Common myeloid progenitor, CD34-positive (primary cell): Measurements from ENCODE around the gene JADE1.

Experiments
- CTCF ChIA-PET: fragments of 350-600 bp; sonication (Branson Sonifier 250); formaldehyde crosslinking; loops from one replicate; lab custom pipeline; 2021; ENCODE audit warnings: antibody characterized with exemption; lab: Charles Lee
- POLR2A ChIA-PET: fragments of 350-600 bp; sonication (Branson Sonifier 250); formaldehyde crosslinking; loops from one replicate; lab custom pipeline; 2021; ENCODE audit warnings: antibody characterized with exemption; lab: Charles Lee
- DNase-seq, 3 donors: peaks; one replicate each; pipeline versions ENCODE4 v3.0.0 to v3.0.0-alpha.2; 2013
- H3K27ac ChIP-seq, 2 experiments: 1 replicate in 1 of 2; 2 replicates in 1 of 2; pipeline ENCODE4 v1.7.0; 2013; ENCODE audit warnings: inconsistent platforms in 2 of 2, low read length in 2 of 2, mild to moderate bottlenecking in 2 of 2, low read depth in 1 of 2, moderate library complexity in 1 of 2; ENCODE audit not compliant: severe bottlenecking in 2 of 2, insufficient read depth in 1 of 2, poor library complexity in 1 of 2
- H3K27me3 ChIP-seq, 5 experiments: replicated peaks in 2 of 5; 1 replicate in 3 of 5; 2 replicates in 2 of 5; pipeline versions ENCODE4 v1.6.1 to v1.7.0; 2013; ENCODE audit warnings: low read length in 4 of 5, mild to moderate bottlenecking in 2 of 5, moderate library complexity in 2 of 5, inconsistent platforms in 1 of 5; ENCODE audit not compliant: insufficient read depth in 5 of 5, control insufficient read depth in 4 of 5
- H3K36me3 ChIP-seq, 4 experiments: 1 replicate in 2 of 4; 2 replicates in 2 of 4; pipeline versions ENCODE4 v1.6.1 to v1.7.0; 2013; ENCODE audit warnings: low read length in 3 of 4, control low read depth in 1 of 4, mild to moderate bottlenecking in 1 of 4; ENCODE audit not compliant: control insufficient read depth in 4 of 4, insufficient read depth in 4 of 4
- H3K4me1 ChIP-seq, 4 experiments: 1 replicate in 3 of 4; 2 replicates in 1 of 4; pipeline versions ENCODE4 v1.6.1 to v1.7.1; 2013; ENCODE audit warnings: low read length in 3 of 4, mild to moderate bottlenecking in 3 of 4, control low read depth in 1 of 4, inconsistent platforms in 1 of 4, moderate library complexity in 1 of 4; ENCODE audit not compliant: control insufficient read depth in 4 of 4, insufficient read depth in 4 of 4; ENCODE audit errors: control extremely low read depth in 1 of 4
- H3K4me3 ChIP-seq, 7 experiments: 1 replicate in 4 of 7; 2 replicates in 3 of 7; pipeline versions ENCODE4 v1.5.1 to v1.7.0; 2013; ENCODE audit warnings: mild to moderate bottlenecking in 7 of 7, low read length in 6 of 7, moderate library complexity in 6 of 7, inconsistent platforms in 2 of 7, low read depth in 2 of 7, control low read depth in 1 of 7; ENCODE audit not compliant: insufficient read depth in 4 of 7, control insufficient read depth in 1 of 7; ENCODE audit errors: extremely low read depth in 1 of 7
- H3K9me3 ChIP-seq, 5 experiments: 1 replicate in 4 of 5; 2 replicates in 1 of 5; pipeline versions ENCODE4 v1.6.1 to v1.7.1; 2013; ENCODE audit warnings: low read length in 4 of 5, mild to moderate bottlenecking in 2 of 5, inconsistent platforms in 1 of 5, low read depth in 1 of 5, moderate library complexity in 1 of 5; ENCODE audit not compliant: control insufficient read depth in 4 of 5, insufficient read depth in 2 of 5; ENCODE audit errors: control extremely low read depth in 1 of 5
- WGBS: methylation state at CpG from one replicate; pipeline ENCODE4 v1.1.5; 2013; ENCODE audit not compliant: insufficient coverage; 5-methylcytosine and 5-hydroxymethylcytosine counted together

JADE1 gene

GRCh38 chr4:128820671-128821070 lies 11.2 kb downstream of the JADE1 start:
- Histone ChIP-seq H3K4me1 (peaks cover 0 to 2% (median 0%) of the 10 kb centered on the region in 4 experiments), H3K36me3 (peaks cover 0 to 21% (median 3%) of the 10 kb centered on the region in 4 experiments), H3K27me3 (no peaks in the 10 kb centered on the region), H3K27ac (no peak overlapping the region), H3K4me3 (no peak overlapping the region), H3K9me3 (no peaks in the 10 kb centered on the region)
- 63% methylated on average over 1 of the region's 3 CpGs for WGBS
- no peak for DNase-seq
- CTCF ChIA-PET = interaction anchor here (1.1 kb wide), 1 partner anchor 19 kb away, joined by 3 read pairs; no protein-coding TSS in a partner anchor
- POLR2A ChIA-PET = no interaction called here

- POLR2A ChIA-PET = no interaction called here
- H3K36me3 ChIP-seq = peaks cover 0 to 22% (median 3%) of the 10 kb centered on the region in 4 experiments
- DNase-seq = no peak
- CTCF ChIA-PET = interaction anchor here (1.1 kb wide), 1 partner anchor 18 kb away, joined by 3 read pairs; no protein-coding TSS in a partner anchor
- H3K9me3 ChIP-seq = no peaks in the 10 kb centered on the region
- no peaks in the 10 kb centered on the region for H3K27me3 ChIP-seq
- WGBS = 96% methylated on average over 2 of the region's 2 CpGs
- peaks cover 0 to 5% (median 0%) of the 10 kb centered on the region in 4 experiments for H3K4me1 ChIP-seq
- H3K4me3 ChIP-seq = no peak overlapping the region
- no peak overlapping the region for H3K27ac ChIP-seq
Observed at GRCh38 chr4:128821151-128821550, 11.7 kb downstream of the JADE1 start.

GRCh38 chr4:128823025-128823661 lies 13.6 kb downstream of the JADE1 start:
- no peaks in the 10 kb centered on the region for H3K9me3 ChIP-seq
- no peak for DNase-seq
- peaks cover 0 to 13% (median 1%) of the 10 kb centered on the region in 4 experiments for H3K36me3 ChIP-seq
- no peaks in the 10 kb centered on the region for H3K27me3 ChIP-seq
- H3K4me1 ChIP-seq = peaks cover 0 to 10% (median 3%) of the 10 kb centered on the region in 4 experiments
- no CpG with 5 or more reads among the region's 1 CpG for WGBS
- no peak overlapping the region for H3K27ac ChIP-seq
- H3K4me3 ChIP-seq = no peak overlapping the region
- ChIA-PET POLR2A (no interaction called here), CTCF (interaction anchor here (0.8 to 1.9 kb wide), 2 partner anchors 14 to 41 kb away, joined by 3 to 4 read pairs; no protein-coding TSS in a partner anchor)

GRCh38 chr4:128825226-128825625 lies 15.7 kb downstream of the JADE1 start:
- POLR2A ChIA-PET = no interaction called here
- no peak overlapping the region for H3K4me3 ChIP-seq
- H3K27ac ChIP-seq = no peak overlapping the region
- peaks cover 0 to 15% (median 4%) of the 10 kb centered on the region in 4 experiments for H3K4me1 ChIP-seq
- H3K9me3 ChIP-seq = peaks cover 0 to 1% (median 0%) of the 10 kb centered on the region in 5 experiments
- H3K27me3 ChIP-seq = no peaks in the 10 kb centered on the region
- 97% methylated on average over 7 of the region's 7 CpGs for WGBS
- DNase-seq = no peak
- peaks cover 0 to 8% (median under 1%) of the 10 kb centered on the region in 4 experiments for H3K36me3 ChIP-seq
- CTCF ChIA-PET = no interaction called here

GRCh38 chr4:128827296-128827695 lies 17.8 kb downstream of the JADE1 start:
- H3K27ac ChIP-seq = no peak overlapping the region
- POLR2A ChIA-PET = interaction anchor here (0.7 kb wide), 1 partner anchor 11 kb away, joined by 5 read pairs; no protein-coding TSS in a partner anchor

GRCh38 chr4:128830906-128831503 lies 21.5 kb downstream of the JADE1 start:
- H3K27me3 ChIP-seq = no peaks in the 10 kb centered on the region
- H3K27ac ChIP-seq = no peak overlapping the region
- H3K36me3 ChIP-seq = peaks cover 9 to 39% (median 23%) of the 10 kb centered on the region in 4 experiments
- ChIA-PET CTCF (interaction anchor here (1.2 to 1.5 kb wide), 2 partner anchors 18 to 32 kb away, joined by 3 to 5 read pairs; no protein-coding TSS in a partner anchor), POLR2A (no interaction called here)
- H3K9me3 ChIP-seq = peaks cover 0 to 1% (median 0%) of the 10 kb centered on the region in 5 experiments
- DNase-seq = peak in 1 of 3 donors; percentile 12
- 100% methylated on average over 1 of the region's 5 CpGs for WGBS
- H3K4me1 ChIP-seq = peaks cover 0 to 23% (median 7%) of the 10 kb centered on the region in 4 experiments
- no peak overlapping the region for H3K4me3 ChIP-seq

More at GRCh38 chr4:128827296-128827695, 17.8 kb downstream of the JADE1 start:
- no peaks in the 10 kb centered on the region for H3K27me3 ChIP-seq
- no peak for DNase-seq
- peaks cover 0 to 1% (median 0%) of the 10 kb centered on the region in 5 experiments for H3K9me3 ChIP-seq
- H3K4me3 ChIP-seq = no peak overlapping the region
- H3K4me1 ChIP-seq = peaks cover 0 to 23% (median 10%) of the 10 kb centered on the region in 4 experiments
- peaks cover 3 to 17% (median 6%) of the 10 kb centered on the region in 4 experiments for H3K36me3 ChIP-seq
- CTCF ChIA-PET = interaction anchor here (0.6 to 1.3 kb wide), 4 partner anchors 10 to 36 kb away, joined by 3 to 4 read pairs (median 4); no protein-coding TSS in a partner anchor
